Glutamatergic neuron (in vitro differentiated cells): ENCODE data around the gene KRT9. TPM values are rescaled to one million over a fixed set of nuclear protein-coding genes. Genes with fewer than 3 reads are reported as not detected.

Source experiments
- DNase-seq: peaks from one replicate; pipeline ENCODE4 v3.0.0; 2022
- H3K27ac Mint-ChIP-seq: one replicate; pipeline ENCODE4 v1.8.0; 2020; ENCODE audit warnings: mild to moderate bottlenecking, mixed read lengths, inconsistent platforms; ENCODE audit not compliant: unreplicated experiment
- H3K27me3 Mint-ChIP-seq: one replicate; pipeline ENCODE4 v1.8.0; 2020; ENCODE audit warnings: mild to moderate bottlenecking, moderate library complexity, mixed read lengths, inconsistent platforms; ENCODE audit not compliant: unreplicated experiment
- H3K36me3 Mint-ChIP-seq: one replicate; pipeline ENCODE4 v1.8.0; 2020; ENCODE audit warnings: mild to moderate bottlenecking, mixed read lengths, inconsistent platforms; ENCODE audit not compliant: unreplicated experiment
- H3K4me1 Mint-ChIP-seq: one replicate; pipeline ENCODE4 v1.8.0; 2020; ENCODE audit warnings: mild to moderate bottlenecking, low read depth, mixed read lengths, inconsistent platforms; ENCODE audit not compliant: unreplicated experiment
- H3K4me3 Mint-ChIP-seq: one replicate; pipeline ENCODE4 v1.8.0; 2020; ENCODE audit warnings: mild to moderate bottlenecking, mixed read lengths, inconsistent platforms; ENCODE audit not compliant: unreplicated experiment
- H3K9me3 Mint-ChIP-seq: one replicate; pipeline ENCODE4 v1.8.0; 2020; ENCODE audit warnings: mild to moderate bottlenecking, moderate library complexity, mixed read lengths, inconsistent platforms; ENCODE audit not compliant: unreplicated experiment
- total RNA-seq: library from RNA; stranded (reverse); fragmentation: NEBNext Ultra II Directional; extraction: Animal tissue kit (Norgen Biotek cat#: 25700); gene quantifications from one replicate; pipeline ENCODE4 v1.2.1, GENCODE V29; 2021; ENCODE audit not compliant: unreplicated experiment
- TF ChIP-seq, protein P1 (sequence below): fragments of 200-600 bp; sonication (generic); IDR thresholded peaks from one replicate; pipeline ENCODE4 v1.5.0; 2021; ENCODE audit not compliant: partially characterized antibody, unreplicated experiment

The KRT9 gene
- total RNA-seq, 1 donor from 2014 or later: not detected

- Mint-ChIP-seq H3K4me3 (no peak overlapping the region), H3K27ac (no peak overlapping the region), H3K36me3 (no peaks in the 10 kb centered on the region), H3K4me1 (no peaks in the 10 kb centered on the region), H3K9me3 (peaks cover 4% of the 10 kb centered on the region), H3K27me3 (peaks cover 15% of the 10 kb centered on the region)
- DNase-seq: no peak
- TF ChIP-seq, protein P1, sequence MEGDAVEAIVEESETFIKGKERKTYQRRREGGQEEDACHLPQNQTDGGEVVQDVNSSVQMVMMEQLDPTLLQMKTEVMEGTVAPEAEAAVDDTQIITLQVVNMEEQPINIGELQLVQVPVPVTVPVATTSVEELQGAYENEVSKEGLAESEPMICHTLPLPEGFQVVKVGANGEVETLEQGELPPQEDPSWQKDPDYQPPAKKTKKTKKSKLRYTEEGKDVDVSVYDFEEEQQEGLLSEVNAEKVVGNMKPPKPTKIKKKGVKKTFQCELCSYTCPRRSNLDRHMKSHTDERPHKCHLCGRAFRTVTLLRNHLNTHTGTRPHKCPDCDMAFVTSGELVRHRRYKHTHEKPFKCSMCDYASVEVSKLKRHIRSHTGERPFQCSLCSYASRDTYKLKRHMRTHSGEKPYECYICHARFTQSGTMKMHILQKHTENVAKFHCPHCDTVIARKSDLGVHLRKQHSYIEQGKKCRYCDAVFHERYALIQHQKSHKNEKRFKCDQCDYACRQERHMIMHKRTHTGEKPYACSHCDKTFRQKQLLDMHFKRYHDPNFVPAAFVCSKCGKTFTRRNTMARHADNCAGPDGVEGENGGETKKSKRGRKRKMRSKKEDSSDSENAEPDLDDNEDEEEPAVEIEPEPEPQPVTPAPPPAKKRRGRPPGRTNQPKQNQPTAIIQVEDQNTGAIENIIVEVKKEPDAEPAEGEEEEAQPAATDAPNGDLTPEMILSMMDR: no peak
These were observed 42.9 kb downstream of the KRT9 start for GRCh38 chr17:41528959-41529353.

DNA sequence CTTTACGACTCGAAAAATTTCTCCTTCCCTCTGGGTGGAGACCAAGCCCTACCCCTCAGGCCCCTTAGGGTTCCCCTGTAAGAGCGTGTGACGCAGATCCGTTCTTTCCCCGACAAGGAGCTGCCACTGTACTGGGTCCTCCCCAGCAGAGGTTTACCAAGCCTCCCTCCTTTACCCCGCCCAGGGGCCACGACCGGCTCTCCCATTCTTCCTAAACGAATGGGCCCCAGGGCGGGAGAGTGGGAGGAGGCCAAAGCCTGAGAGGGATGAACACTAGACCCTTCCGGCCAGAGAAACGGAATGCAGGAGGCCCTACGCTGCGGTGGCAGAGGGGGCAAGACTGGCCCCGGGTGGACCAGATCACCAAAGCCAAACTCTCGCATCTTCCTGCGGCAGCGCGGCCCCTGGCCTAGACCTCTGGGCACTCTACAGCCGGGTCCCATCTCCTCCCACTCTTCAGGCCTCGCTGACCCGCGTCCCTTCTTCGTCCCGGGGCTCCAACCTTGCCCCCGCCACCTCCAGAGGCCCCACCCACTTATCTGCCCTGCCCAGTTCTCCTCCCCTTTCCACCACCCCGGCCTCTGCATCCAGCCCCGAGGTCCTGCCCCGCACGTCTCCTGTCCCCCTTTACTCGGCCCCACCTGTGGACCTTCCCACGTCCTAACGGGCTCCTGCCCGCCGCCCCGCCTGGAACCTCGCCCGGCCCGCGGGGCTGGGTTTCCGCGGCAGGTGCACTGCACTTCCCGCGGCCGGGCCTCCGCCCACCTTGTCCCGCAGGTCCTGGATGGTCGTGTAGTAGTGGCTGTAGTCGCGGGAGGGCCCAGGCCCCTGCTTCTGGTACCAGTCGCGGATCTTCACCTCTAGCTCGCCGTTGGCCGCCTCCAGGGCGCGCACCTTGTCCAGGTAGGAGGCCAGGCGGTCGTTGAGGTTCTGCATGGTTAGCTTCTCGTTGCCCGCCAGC, 44.5 kb downstream of the KRT9 start:
- TF ChIP-seq, protein P1: no peak
- peaks cover 13% of the 10 kb centered on the region for H3K27me3 Mint-ChIP-seq
- H3K9me3 Mint-ChIP-seq: peaks cover 4% of the 10 kb centered on the region
- no peak for DNase-seq
- no peaks in the 10 kb centered on the region for H3K36me3 Mint-ChIP-seq
- H3K4me3 Mint-ChIP-seq: no peak overlapping the region
- no peaks in the 10 kb centered on the region for H3K4me1 Mint-ChIP-seq
- H3K27ac Mint-ChIP-seq: no peak overlapping the region

DNA sequence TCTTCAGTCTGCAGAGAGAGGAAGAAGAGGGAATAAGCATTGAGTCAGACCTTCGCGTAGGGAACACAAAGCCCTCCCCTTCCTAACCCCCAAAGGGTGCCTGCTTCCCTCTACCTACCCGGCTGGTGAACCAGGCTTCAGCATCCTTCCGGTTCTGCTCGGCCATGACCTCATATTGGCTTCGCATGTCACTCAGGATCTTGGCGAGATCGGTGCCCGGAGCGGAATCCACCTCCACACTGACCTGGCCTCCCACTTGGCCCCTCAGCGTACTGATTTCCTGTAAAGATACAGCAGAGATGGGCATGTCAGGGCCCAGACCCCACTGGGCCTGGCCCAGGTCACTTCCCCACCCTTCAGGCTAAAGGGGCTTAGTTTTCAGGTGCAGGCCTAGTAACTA, 47.6 kb downstream of the KRT9 start:
- peaks cover 4% of the 10 kb centered on the region for H3K9me3 Mint-ChIP-seq
- H3K36me3 Mint-ChIP-seq: no peaks in the 10 kb centered on the region
- no peak overlapping the region for H3K4me3 Mint-ChIP-seq
- H3K27me3 Mint-ChIP-seq: peaks cover 12% of the 10 kb centered on the region
- DNase-seq: no peak
- TF ChIP-seq, protein P1: no peak
- H3K27ac Mint-ChIP-seq: no peak overlapping the region
- H3K4me1 Mint-ChIP-seq: no peaks in the 10 kb centered on the region

GRCh38 chr17:41523787-41524186, 48.1 kb downstream of the KRT9 start:
- Mint-ChIP-seq H3K27me3 (peaks cover 7% of the 10 kb centered on the region), H3K9me3 (peaks cover 4% of the 10 kb centered on the region), H3K36me3 (no peaks in the 10 kb centered on the region), H3K4me1 (no peaks in the 10 kb centered on the region), H3K27ac (no peak overlapping the region), H3K4me3 (no peak overlapping the region)
- no peak for DNase-seq
- TF ChIP-seq, protein P1: no peak

DNA sequence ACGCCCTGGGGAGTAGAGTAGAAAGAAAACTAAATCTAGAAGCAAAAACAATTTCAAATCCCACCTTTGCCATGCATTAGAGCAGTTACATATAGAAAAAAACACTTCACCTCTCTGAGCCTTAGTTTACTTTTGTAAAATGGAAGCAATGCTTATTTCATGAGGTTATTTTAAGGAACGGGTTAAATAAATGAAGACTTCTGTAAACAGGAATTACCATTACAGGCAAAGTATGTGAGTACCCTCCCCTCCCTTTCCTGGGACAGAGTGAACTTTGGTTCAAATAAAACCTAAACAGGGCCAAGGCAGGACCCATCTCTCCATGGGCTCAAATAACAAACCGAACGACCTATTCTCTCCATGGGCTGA, 48.6 kb downstream of the KRT9 start:
- no peak overlapping the region for H3K4me3 Mint-ChIP-seq
- no peak overlapping the region for H3K27ac Mint-ChIP-seq
- H3K27me3 Mint-ChIP-seq: peaks cover 5% of the 10 kb centered on the region
- H3K36me3 Mint-ChIP-seq: no peaks in the 10 kb centered on the region
- peaks cover 3% of the 10 kb centered on the region for H3K9me3 Mint-ChIP-seq
- TF ChIP-seq, protein P1: no peak
- no peaks in the 10 kb centered on the region for H3K4me1 Mint-ChIP-seq
- DNase-seq: no peak
